GM15510 (cell line): Measurements from ENCODE around the gene UNC13C.

ENCODE experiments used
- POLR2A ChIP-seq: IDR thresholded peaks from 3 replicates; pipeline ENCODE4 v1.6.1; 2011; ENCODE audit warnings: borderline replicate concordance; ENCODE audit not compliant: insufficient read length; ENCODE audit errors: extremely low read depth

The UNC13C gene

DNA sequence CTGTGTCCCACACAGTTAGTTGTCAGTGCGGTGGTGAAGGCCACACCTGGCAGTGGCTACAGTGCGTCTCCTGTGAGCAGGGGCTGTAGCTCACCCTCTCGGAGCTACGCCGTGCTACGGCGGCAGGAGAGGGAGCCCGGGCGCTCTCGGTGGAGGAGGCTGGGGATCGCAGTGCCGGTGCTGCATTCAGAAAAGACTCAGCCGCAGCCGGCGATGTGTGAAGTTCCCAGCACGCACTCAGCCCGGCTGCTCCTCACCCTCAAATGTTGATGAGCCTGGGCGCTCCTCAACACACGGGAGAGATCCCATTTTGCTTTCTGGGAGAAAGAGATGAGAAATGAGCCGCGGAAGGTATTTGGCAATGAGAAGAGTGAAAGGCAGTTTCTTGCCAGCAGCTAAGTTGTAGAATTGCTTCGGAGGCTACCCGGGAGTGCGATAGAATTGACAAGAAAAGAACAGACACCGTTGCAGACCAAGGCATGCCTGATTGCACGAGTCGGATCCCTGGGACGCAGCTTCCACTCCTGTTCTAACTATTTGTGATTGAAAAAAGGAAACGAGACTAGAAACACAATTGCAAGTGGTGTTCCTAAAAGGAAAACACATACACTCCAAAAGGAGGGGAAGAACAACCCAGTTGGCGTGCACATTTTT, at the start of gene UNC13C:
Gene UNC13C, plus strand, starts transcription at position 189 of the 654 bp plus-strand sequence. CDS start 34,463 bp downstream, outside the sequence.
- no peak for TF ChIP-seq POLR2A

DNA sequence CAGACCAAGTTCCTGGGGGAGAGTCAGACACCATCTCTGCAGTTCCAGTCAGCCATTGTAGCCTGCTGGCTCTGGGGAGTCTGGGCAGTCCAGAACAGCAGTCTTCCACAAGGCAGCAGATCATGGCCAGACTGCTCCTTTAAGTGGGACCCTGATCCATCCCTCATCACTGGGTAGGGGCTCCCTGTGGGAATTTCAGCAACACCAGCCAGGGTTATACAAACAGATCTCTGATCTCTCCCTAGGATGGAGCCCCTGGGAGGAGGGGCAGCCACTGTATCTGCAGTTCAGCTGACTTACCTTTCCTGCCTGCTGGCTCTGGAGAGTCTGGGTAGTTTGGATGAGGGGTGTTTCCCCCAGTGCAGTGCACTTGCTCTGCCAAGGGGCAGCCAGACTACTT, 42.1 kb upstream of the UNC13C start:
- no peak for TF ChIP-seq POLR2A

DNA sequence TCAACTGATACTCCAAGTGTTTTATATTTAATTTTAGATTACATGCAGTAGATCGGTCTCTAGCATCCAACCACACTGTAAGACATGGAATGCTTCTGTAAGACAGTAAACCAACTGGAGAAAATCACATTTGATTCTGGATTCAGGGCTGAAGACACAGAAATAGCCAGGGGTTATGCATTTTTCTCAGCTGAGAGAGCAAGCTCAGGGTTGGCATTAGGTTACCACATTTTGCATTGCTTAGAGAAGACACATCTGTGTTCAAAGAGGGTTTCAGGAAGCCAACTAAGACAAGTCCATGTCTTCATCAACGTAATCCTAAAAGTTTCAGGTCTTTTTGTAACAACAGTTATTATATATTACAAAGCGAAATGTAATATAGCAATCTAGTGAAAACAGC, 27.7 kb upstream of the UNC13C start:
- TF ChIP-seq POLR2A = no peak

DNA sequence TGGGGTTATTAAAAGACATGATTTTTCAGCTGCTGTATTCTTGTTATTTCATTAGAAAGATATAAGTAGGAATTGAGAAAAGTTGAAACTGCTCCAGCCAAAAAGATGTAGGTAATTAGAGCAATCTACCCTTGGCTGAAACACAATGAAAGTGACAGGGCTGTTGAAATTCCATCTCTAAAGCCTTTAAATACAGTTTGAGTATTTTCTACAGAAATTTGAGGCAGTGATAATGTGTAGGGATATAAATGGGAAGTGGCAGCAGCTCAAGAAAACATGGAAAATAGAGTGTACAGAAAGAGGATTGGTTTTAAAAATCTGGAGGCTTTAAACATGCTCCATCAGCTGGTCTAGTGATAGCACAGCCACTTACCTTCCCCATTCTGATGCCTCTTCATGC, 22.8 kb upstream of the UNC13C start:
- no peak for TF ChIP-seq POLR2A

DNA sequence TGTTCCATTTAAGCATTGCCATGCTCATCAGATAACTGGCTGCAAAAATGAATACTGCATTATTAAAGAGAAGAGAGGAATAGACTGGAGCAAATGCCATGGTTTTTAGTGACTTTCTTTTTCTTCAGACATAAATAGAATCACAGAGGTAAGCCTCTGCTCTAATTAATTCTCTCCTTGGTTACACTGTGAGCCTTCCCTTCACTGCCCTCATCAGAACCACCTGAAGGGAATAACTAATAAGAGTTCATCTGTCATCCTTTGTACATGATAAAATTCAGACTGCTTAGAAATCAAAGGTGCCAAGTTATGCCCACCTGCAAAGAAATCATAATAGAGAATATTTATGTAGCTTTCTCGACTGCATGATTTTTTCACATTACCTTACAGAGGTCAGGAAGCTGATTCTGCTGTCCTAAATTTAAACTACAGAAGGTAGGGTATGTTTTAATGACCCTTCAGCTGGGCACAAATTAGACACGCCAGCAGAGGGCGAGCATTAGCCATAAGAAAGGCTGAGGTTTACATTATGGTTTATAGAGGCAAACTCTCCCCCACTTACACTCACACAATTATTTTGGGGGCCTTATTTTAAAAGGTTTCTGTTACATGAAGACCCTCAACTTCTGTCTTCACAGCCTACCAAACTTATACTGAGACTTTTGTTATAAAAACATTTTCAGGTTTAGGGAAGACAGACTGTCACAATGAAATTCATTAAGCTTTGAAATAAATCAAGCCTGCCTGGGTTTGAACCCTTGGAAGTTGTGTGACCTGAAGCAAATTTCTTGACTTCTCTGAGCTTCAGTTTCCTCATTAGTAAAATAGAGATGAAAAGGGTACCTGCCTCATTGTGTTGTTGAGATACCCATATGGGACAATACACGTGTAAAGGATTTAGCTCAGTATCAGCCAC, 15.3 kb upstream of the UNC13C start:
- TF ChIP-seq POLR2A = no peak

DNA sequence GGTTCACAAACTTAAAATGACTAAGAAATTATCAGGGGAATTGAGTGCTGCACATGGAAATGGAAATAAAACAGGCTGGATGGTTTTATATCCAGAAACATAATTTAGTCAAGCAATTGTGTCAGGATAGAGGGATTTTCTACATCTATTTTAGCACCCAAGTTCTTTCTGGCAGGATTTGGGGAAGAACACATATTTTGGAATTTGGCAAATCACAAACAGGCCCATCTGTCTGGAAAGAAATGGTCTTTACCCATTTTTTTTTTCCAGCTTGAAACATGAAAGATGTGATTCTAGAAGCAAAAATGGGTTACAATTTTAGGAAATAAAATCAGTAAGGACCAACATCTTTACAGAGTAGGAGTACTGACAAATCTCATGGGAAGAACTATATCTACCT, 14.4 kb upstream of the UNC13C start:
- TF ChIP-seq POLR2A = no peak

DNA sequence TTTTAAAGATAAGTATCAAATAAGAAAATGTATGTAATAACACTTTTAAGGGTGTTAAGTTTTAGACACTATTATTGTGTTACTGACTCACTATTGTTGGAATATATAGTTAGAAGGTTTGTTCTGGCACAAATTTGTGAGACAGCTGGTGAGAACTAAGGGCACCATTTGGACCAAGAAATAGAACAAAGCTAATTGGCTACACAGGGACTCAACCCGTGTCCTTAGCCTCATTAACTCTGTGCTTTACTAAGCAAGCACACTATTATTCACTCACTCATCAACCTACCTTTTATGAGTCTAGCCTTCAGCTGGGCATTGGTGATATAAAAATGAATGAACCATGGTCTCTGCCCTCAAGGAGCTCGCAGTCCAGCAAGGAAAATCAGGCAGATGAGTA, 4.1 kb upstream of the UNC13C start:
- TF ChIP-seq POLR2A = no peak

DNA sequence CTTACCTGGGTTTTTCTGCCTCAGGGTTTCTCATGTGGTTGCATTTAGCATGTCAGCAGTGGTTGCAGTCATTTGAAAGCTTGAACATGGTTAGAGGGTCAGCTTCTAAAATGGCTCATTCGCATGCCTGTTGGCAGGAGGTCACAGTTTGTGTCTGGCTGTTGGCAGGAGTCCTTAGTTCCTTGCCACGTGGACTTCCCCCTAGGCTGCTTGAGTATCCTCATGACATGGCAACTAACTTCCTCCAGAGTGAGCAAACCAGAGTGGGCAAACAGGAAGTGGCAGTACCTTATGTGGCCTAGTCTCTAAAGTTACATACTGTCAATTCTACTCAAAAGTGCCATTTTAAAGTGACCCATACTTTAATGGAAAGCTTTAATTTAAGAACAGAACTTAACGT, 3.4 kb upstream of the UNC13C start:
- TF ChIP-seq POLR2A = no peak

DNA sequence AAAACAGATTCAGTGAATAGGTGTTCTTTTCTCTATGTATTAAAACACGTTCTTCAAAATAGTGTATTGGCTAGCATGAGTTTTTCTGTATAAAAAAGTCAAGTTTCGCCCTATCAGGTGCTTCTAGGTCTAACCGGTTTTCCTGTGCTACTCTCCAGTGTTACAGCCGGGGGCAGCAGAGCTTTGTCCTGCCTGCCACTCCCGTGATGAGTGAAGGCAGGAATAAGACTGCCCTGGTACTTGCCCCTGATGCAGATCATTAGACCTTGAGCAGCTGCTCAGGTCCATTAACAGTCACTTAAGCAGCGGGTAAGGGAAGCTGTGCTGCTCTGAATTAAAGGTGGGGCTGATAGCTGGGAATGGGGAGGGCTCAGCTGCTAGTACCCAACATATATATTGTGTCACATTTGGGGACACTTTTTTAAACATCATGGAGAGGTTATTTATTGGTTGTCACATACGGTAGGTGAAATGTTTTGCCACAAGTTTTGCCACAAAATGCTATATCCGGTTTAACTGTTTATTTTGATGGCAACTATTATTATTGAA, 1.3 kb upstream of the UNC13C start:
- TF ChIP-seq POLR2A = no peak

DNA sequence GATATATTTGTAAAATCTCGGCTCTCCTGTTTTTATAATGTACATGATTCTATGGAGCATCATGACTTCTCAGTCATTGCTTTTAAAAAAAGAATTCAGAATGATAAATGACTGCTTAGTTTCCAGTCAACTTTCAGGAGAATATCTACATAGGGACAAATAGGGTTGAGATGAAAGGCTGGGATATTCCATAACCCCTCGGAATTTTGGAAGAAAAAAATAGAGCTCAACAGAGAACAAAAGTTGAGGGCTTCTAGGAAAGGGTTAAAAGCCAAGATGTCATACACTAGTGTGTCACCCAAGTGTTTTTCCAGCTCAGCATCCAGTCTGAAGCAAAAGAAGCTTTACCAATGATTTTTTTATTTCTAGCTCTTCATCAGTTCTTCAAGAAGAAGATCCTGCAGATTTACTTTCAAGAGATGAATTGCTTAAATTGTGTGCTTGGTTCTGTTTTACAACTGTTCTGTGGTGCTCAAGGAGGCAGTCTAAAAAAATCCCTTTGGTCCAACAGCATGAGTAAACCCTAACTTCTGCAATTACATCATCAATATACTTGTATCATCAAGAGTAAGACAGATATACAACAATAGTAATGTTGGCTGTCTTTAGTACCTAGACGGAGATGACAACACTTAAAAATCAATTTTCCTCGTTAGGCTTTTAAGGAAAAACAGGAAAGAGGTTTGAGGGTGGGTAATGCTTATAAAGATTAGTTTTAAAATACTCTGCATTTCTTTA, 979 bp downstream of the UNC13C start:
- TF ChIP-seq POLR2A = no peak

DNA sequence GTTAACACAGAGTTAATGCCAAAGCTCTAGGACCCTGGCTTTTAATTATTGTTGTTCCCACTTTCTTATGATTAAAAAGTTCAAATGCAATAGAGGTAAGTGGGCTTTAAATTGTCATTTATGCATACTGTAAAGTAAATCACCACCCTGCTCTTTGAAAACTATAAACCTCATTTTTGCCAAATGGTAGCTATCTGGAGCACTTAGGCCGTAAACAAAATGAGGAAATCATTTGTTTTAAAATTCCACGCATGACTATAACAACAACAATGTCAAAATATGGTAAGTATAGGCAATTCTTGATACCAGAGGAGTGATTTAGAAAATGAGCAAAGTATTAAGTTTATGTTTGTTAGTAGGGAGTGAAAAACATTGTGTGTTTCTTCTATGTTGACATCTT, 1.8 kb downstream of the UNC13C start:
- TF ChIP-seq POLR2A = no peak

DNA sequence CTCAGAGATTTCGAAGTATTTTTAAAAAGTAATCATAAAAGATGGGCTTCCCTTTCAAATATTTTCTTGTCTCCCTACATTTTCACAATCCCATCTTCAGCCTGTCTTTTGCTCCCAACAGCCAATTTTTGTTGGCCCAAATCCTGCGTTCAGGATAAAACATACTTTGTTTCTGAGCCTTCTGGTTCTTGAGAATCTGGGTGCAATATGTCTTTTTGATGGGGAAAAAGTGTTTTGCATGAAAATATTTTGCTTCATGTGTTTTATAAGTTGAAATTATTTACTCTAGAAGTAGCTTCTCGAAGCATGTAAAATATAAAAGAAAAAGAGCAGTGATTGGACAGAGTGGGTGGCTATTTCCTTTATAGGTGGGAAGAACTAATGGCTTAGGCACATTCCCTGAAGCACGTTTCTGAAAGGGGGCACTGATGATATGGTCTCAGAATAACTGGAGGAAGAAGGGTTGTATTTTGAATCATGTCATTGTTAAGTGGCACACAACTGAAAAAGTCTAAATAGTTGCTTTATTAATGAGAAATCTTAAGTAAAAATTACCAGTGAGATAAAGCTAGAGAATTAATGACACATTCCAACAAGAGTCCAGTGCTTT, 3.9 kb downstream of the UNC13C start:
- TF ChIP-seq POLR2A = no peak

DNA sequence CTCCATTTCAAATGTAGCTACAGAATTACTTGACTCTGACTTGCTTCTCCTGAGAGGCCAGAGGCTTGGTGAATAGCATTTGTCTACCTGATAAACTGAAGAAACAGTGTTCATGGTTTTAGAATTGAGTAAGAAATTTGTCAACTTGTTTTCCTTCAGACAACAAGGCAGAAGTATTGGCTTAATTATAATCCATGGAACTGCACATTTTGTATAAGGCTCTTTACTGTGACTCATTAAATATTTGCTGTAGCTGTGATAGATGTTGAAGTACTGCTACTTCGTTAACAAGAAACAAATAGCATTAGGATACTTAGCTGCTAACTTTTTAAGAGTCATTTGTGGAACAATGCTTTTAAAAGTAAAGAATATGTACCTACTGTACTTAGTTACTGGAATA, 4.6 kb downstream of the UNC13C start:
- no peak for TF ChIP-seq POLR2A

DNA sequence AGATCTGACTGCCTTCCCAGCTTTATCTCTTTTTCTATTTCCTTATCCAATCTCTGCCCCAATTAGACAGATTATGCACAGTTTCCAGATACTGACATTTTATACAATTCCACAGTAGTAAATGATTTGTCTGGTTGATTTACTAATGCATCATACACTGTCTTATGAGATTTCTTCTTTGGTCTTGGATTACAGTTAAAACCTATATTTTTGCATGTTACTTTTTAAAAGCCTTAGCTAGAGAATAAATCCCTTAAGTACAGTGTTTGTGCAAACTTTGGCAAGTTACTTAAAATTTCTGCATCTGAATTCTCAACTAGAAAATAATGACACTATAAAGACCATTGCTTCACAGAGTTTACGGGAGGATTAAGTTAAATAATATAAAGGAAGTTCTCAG, 6.0 kb downstream of the UNC13C start:
- no peak for TF ChIP-seq POLR2A
